Nephron progenitor cell (in vitro differentiated cells): ENCODE data around the gene DNAL1.

Source experiments
- DNase-seq: peaks from one replicate; pipeline ENCODE4 v3.0.0; 2021
- H3K27ac Mint-ChIP-seq: 2 replicates; pipeline ENCODE4 v1.8.0; 2021; ENCODE audit warnings: mild to moderate bottlenecking, moderate library complexity, mixed read lengths
- H3K27me3 Mint-ChIP-seq: 2 replicates; pipeline ENCODE4 v1.8.0; 2021; ENCODE audit warnings: mild to moderate bottlenecking, low read depth, mixed read lengths; ENCODE audit not compliant: poor library complexity
- H3K36me3 Mint-ChIP-seq: 2 replicates; pipeline ENCODE4 v1.8.0; 2021; ENCODE audit warnings: low read depth, mixed read lengths
- H3K4me1 Mint-ChIP-seq: 2 replicates; pipeline ENCODE4 v1.8.0; 2021; ENCODE audit warnings: mixed read lengths
- H3K4me3 Mint-ChIP-seq: 2 replicates; pipeline ENCODE4 v1.8.0; 2021; ENCODE audit warnings: mild to moderate bottlenecking, moderate library complexity, mixed read lengths
- H3K9me3 Mint-ChIP-seq: 2 replicates; pipeline ENCODE4 v1.8.0; 2021; ENCODE audit warnings: mild to moderate bottlenecking, moderate library complexity, mixed read lengths
- TF ChIP-seq, protein P1 (sequence below): fragments of 200-600 bp; sonication (generic); IDR thresholded peaks from 2 replicates; pipeline ENCODE4 v1.5.0; 2021; ENCODE audit warnings: antibody characterized with exemption

DNAL1 gene

DNA sequence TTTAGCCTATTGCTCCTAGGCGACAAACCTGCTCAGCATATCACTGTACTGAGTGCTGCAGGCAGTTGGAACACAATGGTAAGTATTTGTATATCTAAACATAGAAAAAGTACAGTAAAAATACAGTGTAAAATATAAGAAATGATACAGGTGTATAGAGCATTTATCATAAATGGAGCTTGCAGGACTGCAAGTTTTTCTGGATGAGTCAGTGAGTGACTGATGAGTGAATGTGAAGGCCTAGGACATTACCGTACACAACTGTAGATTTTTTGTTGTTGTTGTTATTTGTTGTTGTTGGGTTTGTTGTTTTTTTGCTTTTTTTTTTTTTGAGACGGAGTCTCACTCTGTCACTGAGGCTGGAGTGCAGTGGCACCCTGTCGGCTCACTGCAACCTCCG, 36.0 kb downstream of the DNAL1 start:
- no peaks in the 10 kb centered on the region for H3K27me3 Mint-ChIP-seq
- H3K9me3 Mint-ChIP-seq, result no peaks in the 10 kb centered on the region
- peaks cover 23% of the 10 kb centered on the region for H3K36me3 Mint-ChIP-seq
- no peak overlapping the region for H3K27ac Mint-ChIP-seq
- TF ChIP-seq, protein P1, sequence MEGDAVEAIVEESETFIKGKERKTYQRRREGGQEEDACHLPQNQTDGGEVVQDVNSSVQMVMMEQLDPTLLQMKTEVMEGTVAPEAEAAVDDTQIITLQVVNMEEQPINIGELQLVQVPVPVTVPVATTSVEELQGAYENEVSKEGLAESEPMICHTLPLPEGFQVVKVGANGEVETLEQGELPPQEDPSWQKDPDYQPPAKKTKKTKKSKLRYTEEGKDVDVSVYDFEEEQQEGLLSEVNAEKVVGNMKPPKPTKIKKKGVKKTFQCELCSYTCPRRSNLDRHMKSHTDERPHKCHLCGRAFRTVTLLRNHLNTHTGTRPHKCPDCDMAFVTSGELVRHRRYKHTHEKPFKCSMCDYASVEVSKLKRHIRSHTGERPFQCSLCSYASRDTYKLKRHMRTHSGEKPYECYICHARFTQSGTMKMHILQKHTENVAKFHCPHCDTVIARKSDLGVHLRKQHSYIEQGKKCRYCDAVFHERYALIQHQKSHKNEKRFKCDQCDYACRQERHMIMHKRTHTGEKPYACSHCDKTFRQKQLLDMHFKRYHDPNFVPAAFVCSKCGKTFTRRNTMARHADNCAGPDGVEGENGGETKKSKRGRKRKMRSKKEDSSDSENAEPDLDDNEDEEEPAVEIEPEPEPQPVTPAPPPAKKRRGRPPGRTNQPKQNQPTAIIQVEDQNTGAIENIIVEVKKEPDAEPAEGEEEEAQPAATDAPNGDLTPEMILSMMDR, result no peak
- H3K4me3 Mint-ChIP-seq, result no peak overlapping the region
- peaks cover 5% of the 10 kb centered on the region for H3K4me1 Mint-ChIP-seq
- no peak for DNase-seq

DNA sequence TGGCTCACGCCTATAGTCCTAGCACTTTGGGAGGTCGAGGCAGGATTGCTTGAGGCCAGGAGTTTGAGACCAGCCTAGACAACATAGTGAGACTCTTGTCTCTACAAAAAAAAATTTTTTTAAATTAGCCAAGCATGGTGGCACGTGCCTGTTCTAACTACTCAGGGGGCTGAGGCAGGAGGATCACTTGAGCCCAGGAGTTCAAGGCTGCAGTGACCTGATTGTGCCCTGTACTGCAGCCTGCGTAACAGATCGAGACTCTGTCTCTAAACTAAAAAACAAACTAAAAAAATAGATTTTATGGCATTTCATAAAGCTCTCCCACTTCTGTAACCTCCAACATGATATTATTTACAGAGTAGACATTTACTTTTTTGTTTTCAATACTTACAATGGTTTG, 39.8 kb downstream of the DNAL1 start:
- H3K4me3 Mint-ChIP-seq, result no peak overlapping the region
- H3K27ac Mint-ChIP-seq, result no peak overlapping the region
- H3K9me3 Mint-ChIP-seq, result no peaks in the 10 kb centered on the region
- H3K36me3 Mint-ChIP-seq, result peaks cover 27% of the 10 kb centered on the region
- no peaks in the 10 kb centered on the region for H3K4me1 Mint-ChIP-seq
- TF ChIP-seq, protein P1, result no peak
- no peak for DNase-seq
- H3K27me3 Mint-ChIP-seq, result no peaks in the 10 kb centered on the region

DNA sequence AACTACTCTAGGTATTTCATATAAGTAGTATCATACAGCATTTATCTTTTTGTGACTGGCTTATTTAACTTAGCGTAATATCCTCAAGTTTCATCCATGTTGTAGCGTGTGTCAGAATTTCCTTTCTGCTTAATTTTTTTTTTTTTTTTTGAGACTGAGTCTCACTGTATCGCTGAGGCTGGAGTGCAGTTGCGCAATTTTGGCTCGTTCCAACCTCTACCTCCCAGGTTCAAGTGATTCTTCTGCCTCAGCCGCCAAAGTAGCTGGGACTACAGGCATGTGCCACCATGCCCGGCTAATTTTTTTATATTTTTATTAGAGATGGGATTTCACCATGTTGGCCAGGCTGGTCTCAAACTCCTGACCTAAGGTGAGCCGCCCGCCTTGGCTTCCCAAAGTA, 40.5 kb downstream of the DNAL1 start:
- H3K27ac Mint-ChIP-seq, result no peak overlapping the region
- H3K36me3 Mint-ChIP-seq, result peaks cover 31% of the 10 kb centered on the region
- no peaks in the 10 kb centered on the region for H3K27me3 Mint-ChIP-seq
- no peak overlapping the region for H3K4me3 Mint-ChIP-seq
- no peaks in the 10 kb centered on the region for H3K9me3 Mint-ChIP-seq
- TF ChIP-seq, protein P1, result no peak
- no peak for DNase-seq
- no peaks in the 10 kb centered on the region for H3K4me1 Mint-ChIP-seq

DNA sequence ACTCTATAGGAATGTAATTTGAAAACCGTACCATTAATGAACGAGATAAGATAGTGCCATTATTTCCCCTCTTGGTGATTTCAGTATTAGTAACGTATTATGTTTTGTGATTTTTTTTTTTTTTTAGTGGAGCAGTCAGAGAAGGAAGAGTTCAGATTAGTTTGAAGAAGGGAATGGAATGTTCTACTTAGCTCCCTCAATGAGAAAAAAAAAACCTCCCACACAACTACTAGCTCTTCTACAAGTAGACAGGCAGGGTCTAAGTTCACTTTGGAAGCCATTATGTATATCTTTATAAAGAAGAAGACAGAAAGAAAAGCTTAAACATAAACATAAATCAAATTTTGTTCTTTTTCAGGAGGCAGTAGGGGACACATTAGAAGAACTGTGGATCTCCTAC, 42.1 kb downstream of the DNAL1 start:
- H3K27me3 Mint-ChIP-seq, result no peaks in the 10 kb centered on the region
- no peaks in the 10 kb centered on the region for H3K9me3 Mint-ChIP-seq
- no peaks in the 10 kb centered on the region for H3K4me1 Mint-ChIP-seq
- peaks cover 47% of the 10 kb centered on the region for H3K36me3 Mint-ChIP-seq
- H3K27ac Mint-ChIP-seq, result no peak overlapping the region
- no peak overlapping the region for H3K4me3 Mint-ChIP-seq
- TF ChIP-seq, protein P1, result no peak
- DNase-seq, result no peak

DNA sequence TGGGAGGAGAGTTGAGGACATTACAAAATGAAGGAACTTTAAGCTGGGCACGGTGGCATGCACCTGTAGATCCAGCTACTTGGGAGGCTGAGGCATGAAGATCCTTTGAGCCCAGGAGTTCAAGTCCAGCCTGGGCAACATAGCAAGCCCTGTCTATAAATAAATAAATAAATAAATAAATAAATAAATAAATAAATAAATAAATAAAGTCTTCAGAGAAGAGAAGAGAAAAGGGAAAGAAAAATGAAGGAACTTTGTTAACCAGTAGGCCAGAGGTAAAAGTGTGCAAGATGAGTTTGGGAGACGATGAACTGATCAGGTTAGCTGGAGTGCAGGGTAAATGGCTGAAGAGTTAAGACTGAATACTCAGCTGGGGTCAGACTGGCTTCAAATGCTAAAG, 49.3 kb downstream of the DNAL1 start:
- Mint-ChIP-seq H3K4me3 (no peak overlapping the region), H3K4me1 (no peaks in the 10 kb centered on the region), H3K9me3 (no peaks in the 10 kb centered on the region), H3K27me3 (peaks cover 2% of the 10 kb centered on the region), H3K27ac (no peak overlapping the region), H3K36me3 (peaks cover 74% of the 10 kb centered on the region)
- no peak for DNase-seq
- TF ChIP-seq, protein P1, result no peak

DNA sequence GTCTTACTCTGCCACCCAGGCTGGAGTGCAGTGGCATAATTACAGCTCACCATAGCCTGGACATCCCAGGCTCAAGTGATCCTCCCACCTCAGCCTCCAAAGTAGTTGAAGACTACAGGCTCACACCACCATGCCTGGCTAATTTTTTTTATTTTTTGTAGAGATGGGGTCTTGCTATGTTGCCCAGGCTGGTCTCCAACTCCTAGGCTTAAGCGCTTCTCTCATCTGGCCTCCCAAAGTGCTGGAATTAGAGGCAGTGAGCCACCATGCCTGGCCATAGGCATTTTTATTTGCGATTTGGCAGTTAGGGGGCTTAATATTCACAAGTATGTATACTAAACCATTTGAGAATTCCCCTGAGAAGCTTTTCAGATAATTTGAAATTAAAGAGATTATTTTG, 50.3 kb downstream of the DNAL1 start:
- no peak for DNase-seq
- Mint-ChIP-seq H3K27me3 (peaks cover 2% of the 10 kb centered on the region), H3K9me3 (no peaks in the 10 kb centered on the region), H3K4me1 (no peaks in the 10 kb centered on the region), H3K4me3 (no peak overlapping the region), H3K36me3 (peaks cover 66% of the 10 kb centered on the region), H3K27ac (no peak overlapping the region)
- TF ChIP-seq, protein P1, result no peak
